SU-DHL-6 (cell line): ENCODE results near the gene PHKB.

Experiments used
- CTCF ChIP-seq: fragments of 200-600 bp; sonication (generic); IDR thresholded peaks from one replicate; pipeline ENCODE4 v1.5.1; 2017; ENCODE audit warnings: antibody characterized with exemption, mild to moderate bottlenecking, low read length, moderate library complexity; ENCODE audit not compliant: insufficient read depth, poor library complexity, severe bottlenecking
- EZH2phosphoT487 ChIP-seq: fragments of 200-600 bp; sonication (generic), shearing (Covaris generic); conservative IDR thresholded peaks from 2 replicates; pipeline ENCODE4 v1.6.1; 2018; ENCODE audit warnings: mild to moderate bottlenecking, antibody characterized with exemption, low read length, moderate library complexity, mixed read lengths

GRCh38 chr16:47578033-47578432 is 116.9 kb downstream of the PHKB start:
- TF ChIP-seq CTCF (no peak), EZH2phosphoT487 (no peak)
